Smooth muscle cell (in vitro differentiated cells): ENCODE measurements around the gene CD300LB. TPM values are rescaled to one million over a fixed set of nuclear protein-coding genes. Genes with fewer than 3 reads are reported as not detected.

Source experiments
- DNase-seq: peaks from one replicate; lab custom pipeline; 2025; ENCODE audit not compliant: unreplicated experiment; lab: John Stamatoyannopoulos, UW
- H2AFZ ChIP-seq: fragments of 200-600 bp; sonication (generic); 2 replicates; pipeline ENCODE4 v1.6.0; 2016; ENCODE audit warnings: antibody characterized with exemption, low read depth, mild to moderate bottlenecking
- H3F3A ChIP-seq: fragments of 200-600 bp; sonication (generic); 2 replicates; pipeline ENCODE4 v1.6.0; 2017; ENCODE audit warnings: antibody characterized with exemption, low read depth
- H3K27ac ChIP-seq: fragments of 200-600 bp; sonication (generic); 2 replicates; pipeline ENCODE4 v1.5.1; 2016; ENCODE audit warnings: low read depth, mild to moderate bottlenecking
- H3K27me3 ChIP-seq: fragments of 200-600 bp; sonication (generic); 2 replicates; pipeline ENCODE4 v1.6.1; 2016; ENCODE audit warnings: low read depth, mild to moderate bottlenecking
- H3K36me3 ChIP-seq: fragments of 200-600 bp; sonication (generic); 2 replicates; pipeline ENCODE4 v1.5.1; 2016; ENCODE audit warnings: low read depth
- H3K4me1 ChIP-seq: fragments of 200-600 bp; sonication (generic); 2 replicates; pipeline ENCODE4 v1.5.1; 2016; ENCODE audit warnings: low read depth
- H3K4me2 ChIP-seq: fragments of 200-600 bp; sonication (generic); 2 replicates; pipeline ENCODE4 v1.6.0; 2016; ENCODE audit warnings: mild to moderate bottlenecking
- H3K4me3 ChIP-seq: fragments of 200-600 bp; sonication (generic); 2 replicates; pipeline ENCODE4 v1.5.1; 2016; ENCODE audit warnings: mild to moderate bottlenecking
- H3K79me2 ChIP-seq: fragments of 200-600 bp; sonication (generic); 2 replicates; pipeline ENCODE4 v1.6.0; 2016; ENCODE audit warnings: low read depth, mild to moderate bottlenecking
- H3K9ac ChIP-seq: fragments of 200-600 bp; sonication (generic); 2 replicates; pipeline ENCODE4 v1.6.0; 2016; ENCODE audit warnings: low read depth
- H3K9me3 ChIP-seq: fragments of 200-600 bp; sonication (generic); replicated peaks from 2 replicates; pipeline ENCODE4 v1.5.1; 2016; ENCODE audit warnings: low read depth
- H4K20me1 ChIP-seq: fragments of 200-600 bp; sonication (generic); 2 replicates; pipeline ENCODE4 v1.6.0; 2016; ENCODE audit warnings: low read depth
- CTCF ChIP-seq: fragments of 200-600 bp; sonication (generic); IDR thresholded peaks from 2 replicates; pipeline ENCODE4 v1.5.1; 2017; ENCODE audit warnings: borderline replicate concordance, mild to moderate bottlenecking, antibody characterized with exemption; ENCODE audit not compliant: insufficient read depth, poor library complexity, severe bottlenecking
- WGBS: methylation state at CpG from one replicate; pipeline ENCODE4 v1.1.7; 2016; ENCODE audit warnings: low lambda C conversion rate; 5-methylcytosine and 5-hydroxymethylcytosine counted together
- polyA plus RNA-seq: library from polyadenylated mRNA; unstranded; fragments of >200 nt; fragmentation: Nextera tagmentation; extraction: Ambion mirVana; gene quantifications from 2 replicates; pipeline ENCODE4 v1.2.1, GENCODE V29; 2016
- total RNA-seq: library from RNA; depleted of rRNA; stranded (reverse); fragments of >200 nt; gene quantifications from 2 replicates; pipeline ENCODE4 v1.2.3, GENCODE V29; 2014

CD300LB gene
- total and polyA plus RNA-seq, 2 experiments from 2014 or later = not detected

GRCh38 chr17:74471341-74471740, 59.9 kb downstream of the CD300LB start:
- Histone ChIP-seq H3K9ac (no peak overlapping the region), H3K36me3 (no peaks in the 10 kb centered on the region), H3K27me3 (peaks cover 3% of the 10 kb centered on the region), H3K27ac (no peak overlapping the region), H3K4me1 (peaks cover 6% of the 10 kb centered on the region), H3K79me2 (no peaks in the 10 kb centered on the region), H3F3A (no peaks in the 10 kb centered on the region), H3K4me3 (no peak overlapping the region), H3K4me2 (no peak overlapping the region), H4K20me1 (no peaks in the 10 kb centered on the region), H3K9me3 (no peaks in the 10 kb centered on the region), H2AFZ (no peak overlapping the region)
- TF ChIP-seq CTCF = no peak
- WGBS = 82% methylated on average over 3 of the region's 3 CpGs
- no peak for DNase-seq

Other genes with a start within 250 kb of the CD300LB start
- gene KIF19, start 205.2 kb downstream of the CD300LB start, total RNA-seq = not detected in 2 replicates
- gene KIF19, start 205.2 kb downstream of the CD300LB start, polyA plus RNA-seq = not detected in 2 replicates
- not detected in 2 replicates for gene BTBD17, start 169.6 kb downstream of the CD300LB start, total RNA-seq
- gene BTBD17, start 169.6 kb downstream of the CD300LB start, polyA plus RNA-seq = not detected in 2 replicates
- not detected in 2 replicates for gene GPR142, start 164.0 kb downstream of the CD300LB start, total RNA-seq
- not detected in 2 replicates for gene GPR142, start 164.0 kb downstream of the CD300LB start, polyA plus RNA-seq
- gene GPRC5C, start 99.4 kb downstream of the CD300LB start, total RNA-seq = 57.0 and 64.5 TPM in 2 replicates
- gene GPRC5C, start 99.4 kb downstream of the CD300LB start, polyA plus RNA-seq = 96.9 and 103 TPM in 2 replicates
- not detected in 2 replicates for gene CD300A, start 64.8 kb downstream of the CD300LB start, total RNA-seq
- 0.76 TPM in 1 of 2 replicates, not detected in the other for gene CD300A, start 64.8 kb downstream of the CD300LB start, polyA plus RNA-seq
- not detected in 2 replicates for gene CD300C, start 14.6 kb upstream of the CD300LB start, total RNA-seq
- gene CD300C, start 14.6 kb upstream of the CD300LB start, polyA plus RNA-seq = 0.46 TPM in 1 of 2 replicates, not detected in the other
- gene CD300H, start 36.0 kb upstream of the CD300LB start, total RNA-seq = not detected in 2 replicates
- 0.65 TPM in 1 of 2 replicates, not detected in the other for gene CD300H, start 36.0 kb upstream of the CD300LB start, polyA plus RNA-seq
- gene CD300LD, start 60.8 kb upstream of the CD300LB start, total RNA-seq = not detected in 2 replicates
- not detected in 2 replicates for gene CD300LD, start 60.8 kb upstream of the CD300LB start, polyA plus RNA-seq
- gene CD300E, start 92.3 kb upstream of the CD300LB start, total RNA-seq = 0.09 TPM in 1 of 2 replicates, not detected in the other
- gene CD300E, start 92.3 kb upstream of the CD300LB start, polyA plus RNA-seq = not detected in 2 replicates
- gene CD300LF, start 181.4 kb upstream of the CD300LB start, total RNA-seq = not detected in 2 replicates
- gene CD300LF, start 181.4 kb upstream of the CD300LB start, polyA plus RNA-seq = not detected in 2 replicates
- gene RAB37, start 205.8 kb upstream of the CD300LB start, total RNA-seq = not detected in 2 replicates
- 0.16 TPM in 1 of 2 replicates, not detected in the other for gene RAB37, start 205.8 kb upstream of the CD300LB start, polyA plus RNA-seq
- 12.4 and 23.2 TPM in 2 replicates for gene NHERF1, start 217.2 kb upstream of the CD300LB start, total RNA-seq
- gene NHERF1, start 217.2 kb upstream of the CD300LB start, polyA plus RNA-seq = 31.9 and 38.8 TPM in 2 replicates
- 21.4 and 23.5 TPM in 2 replicates for gene NAT9, start 244.9 kb upstream of the CD300LB start, total RNA-seq
- 42.5 and 48.3 TPM in 2 replicates for gene NAT9, start 244.9 kb upstream of the CD300LB start, polyA plus RNA-seq